Measurements from ENCODE around the gene IL27RA.
"Not testable (repeated sequence)": the region's sequence is repeated elsewhere in the genome, so short reads cannot be mapped to it uniquely, and the experiment has no call there.

DNA sequence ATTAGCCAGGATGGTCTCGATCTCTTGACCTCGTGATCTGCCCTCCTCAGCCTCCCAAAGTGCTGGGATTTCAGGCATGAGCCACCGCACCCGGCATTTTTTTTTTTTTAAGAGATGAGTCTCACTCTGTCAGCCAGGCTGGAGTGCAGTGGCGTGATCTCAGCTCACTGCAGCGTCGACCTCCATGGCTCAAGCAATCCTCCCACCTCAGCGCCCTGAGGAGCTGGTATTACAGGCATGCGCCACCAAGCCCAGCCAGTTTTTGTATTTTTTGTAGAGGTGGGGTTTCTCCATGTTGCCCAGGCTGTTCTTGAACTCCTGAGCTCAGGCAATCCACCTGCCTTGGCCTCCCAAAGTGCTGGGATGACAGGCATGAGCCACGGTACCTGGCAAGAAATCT lies 16.3 kb downstream of the IL27RA start:
- TF ChIP-seq, protein P1, sequence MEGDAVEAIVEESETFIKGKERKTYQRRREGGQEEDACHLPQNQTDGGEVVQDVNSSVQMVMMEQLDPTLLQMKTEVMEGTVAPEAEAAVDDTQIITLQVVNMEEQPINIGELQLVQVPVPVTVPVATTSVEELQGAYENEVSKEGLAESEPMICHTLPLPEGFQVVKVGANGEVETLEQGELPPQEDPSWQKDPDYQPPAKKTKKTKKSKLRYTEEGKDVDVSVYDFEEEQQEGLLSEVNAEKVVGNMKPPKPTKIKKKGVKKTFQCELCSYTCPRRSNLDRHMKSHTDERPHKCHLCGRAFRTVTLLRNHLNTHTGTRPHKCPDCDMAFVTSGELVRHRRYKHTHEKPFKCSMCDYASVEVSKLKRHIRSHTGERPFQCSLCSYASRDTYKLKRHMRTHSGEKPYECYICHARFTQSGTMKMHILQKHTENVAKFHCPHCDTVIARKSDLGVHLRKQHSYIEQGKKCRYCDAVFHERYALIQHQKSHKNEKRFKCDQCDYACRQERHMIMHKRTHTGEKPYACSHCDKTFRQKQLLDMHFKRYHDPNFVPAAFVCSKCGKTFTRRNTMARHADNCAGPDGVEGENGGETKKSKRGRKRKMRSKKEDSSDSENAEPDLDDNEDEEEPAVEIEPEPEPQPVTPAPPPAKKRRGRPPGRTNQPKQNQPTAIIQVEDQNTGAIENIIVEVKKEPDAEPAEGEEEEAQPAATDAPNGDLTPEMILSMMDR (IDR thresholded peaks at IDR 0.05): not testable (repeated sequence)
- not testable (repeated sequence) for TF ChIP-seq POLR2A (IDR thresholded peaks at IDR 0.05)
